Neural progenitor cell (in vitro differentiated cells): Measurements from ENCODE around the gene BGN. TPM values are rescaled to one million over a fixed set of nuclear protein-coding genes. Genes with fewer than 3 reads are reported as not detected.

Experiments used
- DNase-seq: peaks from one replicate; pipeline ENCODE4 v3.0.0-alpha.2; 2016; ENCODE audit warnings: low spot score
- H2AFZ ChIP-seq: fragments of 200-600 bp; sonication (generic); replicated peaks from 2 replicates; pipeline ENCODE4 v1.6.1; 2016; ENCODE audit warnings: antibody characterized with exemption
- H3F3A ChIP-seq: fragments of 200-600 bp; sonication (generic); 2 replicates; pipeline ENCODE4 v1.6.1; 2016; ENCODE audit warnings: antibody characterized with exemption, low read depth
- H3K27ac ChIP-seq: fragments of 200-600 bp; sonication (generic); 2 replicates; pipeline ENCODE4 v1.5.1; 2016; ENCODE audit warnings: mild to moderate bottlenecking
- H3K27me3 ChIP-seq: fragments of 200-600 bp; sonication (generic); 2 replicates; pipeline ENCODE4 v1.6.1; 2016; ENCODE audit warnings: mild to moderate bottlenecking, moderate library complexity
- H3K36me3 ChIP-seq: fragments of 200-600 bp; sonication (generic); 2 replicates; pipeline ENCODE4 v1.5.1; 2016
- H3K4me1 ChIP-seq: fragments of 200-600 bp; sonication (generic); 2 replicates; pipeline ENCODE4 v1.6.1; 2016; ENCODE audit warnings: mixed run types
- H3K4me2 ChIP-seq: fragments of 200-600 bp; sonication (generic); 2 replicates; pipeline ENCODE4 v1.6.1; 2016
- H3K4me3 ChIP-seq: fragments of 200-600 bp; sonication (generic); 2 replicates; pipeline ENCODE4 v1.5.1; 2016
- H3K79me2 ChIP-seq: fragments of 200-600 bp; sonication (generic); 2 replicates; pipeline ENCODE4 v1.6.1; 2016; ENCODE audit warnings: low read depth
- H3K9ac ChIP-seq: fragments of 200-600 bp; sonication (generic); 2 replicates; pipeline ENCODE4 v1.6.1; 2016
- H3K9me3 ChIP-seq: fragments of 200-600 bp; sonication (generic); 2 replicates; pipeline ENCODE4 v1.5.1; 2016; ENCODE audit warnings: low read depth
- H4K20me1 ChIP-seq: fragments of 200-600 bp; sonication (generic); 2 replicates; pipeline ENCODE4 v1.6.1; 2016; ENCODE audit warnings: low read depth
- H3K27ac Mint-ChIP-seq: 3 replicates; pipeline ENCODE4 v1.8.0; 2021; ENCODE audit warnings: mixed read lengths
- H3K27me3 Mint-ChIP-seq: 2 replicates; pipeline ENCODE4 v1.8.0; 2022; ENCODE audit warnings: low read depth, mild to moderate bottlenecking, inconsistent platforms, moderate library complexity, mixed read lengths; ENCODE audit not compliant: insufficient read depth
- H3K36me3 Mint-ChIP-seq: 3 replicates; pipeline ENCODE4 v1.8.0; 2021; ENCODE audit warnings: mixed read lengths
- H3K4me1 Mint-ChIP-seq: 3 replicates; pipeline ENCODE4 v1.8.0; 2021; ENCODE audit warnings: mixed read lengths
- H3K4me3 Mint-ChIP-seq: 3 replicates; pipeline ENCODE4 v1.8.0; 2021; ENCODE audit warnings: mild to moderate bottlenecking, moderate library complexity, mixed read lengths
- H3K9me3 Mint-ChIP-seq: 3 replicates; pipeline ENCODE4 v1.8.0; 2020; ENCODE audit warnings: mixed read lengths
- EZH2 ChIP-seq: fragments of 200-600 bp; sonication (generic); IDR thresholded peaks from 2 replicates; pipeline ENCODE4 v1.6.1; 2017; ENCODE audit warnings: antibody characterized with exemption, mild to moderate bottlenecking, moderate library complexity
- EZH2phosphoT487 ChIP-seq: fragments of 200-600 bp; sonication (generic); IDR thresholded peaks from 2 replicates; pipeline ENCODE4 v1.6.1; 2017; ENCODE audit warnings: antibody characterized with exemption
- total RNA-seq: library from RNA; depleted of rRNA; stranded (reverse); fragments of >200 nt; gene quantifications from 2 replicates; pipeline ENCODE4 v1.2.3, GENCODE V29; 2015; ENCODE audit warnings: low replicate concordance
- TF ChIP-seq, protein P1 (sequence below): fragments of 200-600 bp; sonication (generic); IDR thresholded peaks from 2 replicates; pipeline ENCODE4 v1.5.1; 2017; ENCODE audit warnings: antibody characterized with exemption, mild to moderate bottlenecking

Gene BGN
- total RNA-seq, 1 donor from 2014 or later, result not detected

GRCh38 chrX:153462291-153462690 is 32.5 kb upstream of the BGN start:
- no peaks in the 10 kb centered on the region for H3F3A ChIP-seq
- no peaks in the 10 kb centered on the region for H3K36me3 ChIP-seq
- Mint-ChIP-seq H3K4me1 (no peaks in the 10 kb centered on the region), H3K36me3 (peaks cover 9% of the 10 kb centered on the region), H3K27ac (no peak overlapping the region), H3K4me3 (no peak overlapping the region), H3K9me3 (peaks cover 27% of the 10 kb centered on the region), H3K27me3 (no peaks in the 10 kb centered on the region)
- no peak overlapping the region for H3K4me3 ChIP-seq
- H3K79me2 ChIP-seq, result no peaks in the 10 kb centered on the region
- no peak for DNase-seq
- no peak overlapping the region for H3K4me2 ChIP-seq
- no peaks in the 10 kb centered on the region for H3K9me3 ChIP-seq
- no peak overlapping the region for H3K27ac ChIP-seq
- no peak overlapping the region for H2AFZ ChIP-seq
- H3K4me1 ChIP-seq, result no peaks in the 10 kb centered on the region
- H3K27me3 ChIP-seq, result no peaks in the 10 kb centered on the region
- TF ChIP-seq EZH2 (no peak), EZH2phosphoT487 (no peak)
- TF ChIP-seq, protein P1, sequence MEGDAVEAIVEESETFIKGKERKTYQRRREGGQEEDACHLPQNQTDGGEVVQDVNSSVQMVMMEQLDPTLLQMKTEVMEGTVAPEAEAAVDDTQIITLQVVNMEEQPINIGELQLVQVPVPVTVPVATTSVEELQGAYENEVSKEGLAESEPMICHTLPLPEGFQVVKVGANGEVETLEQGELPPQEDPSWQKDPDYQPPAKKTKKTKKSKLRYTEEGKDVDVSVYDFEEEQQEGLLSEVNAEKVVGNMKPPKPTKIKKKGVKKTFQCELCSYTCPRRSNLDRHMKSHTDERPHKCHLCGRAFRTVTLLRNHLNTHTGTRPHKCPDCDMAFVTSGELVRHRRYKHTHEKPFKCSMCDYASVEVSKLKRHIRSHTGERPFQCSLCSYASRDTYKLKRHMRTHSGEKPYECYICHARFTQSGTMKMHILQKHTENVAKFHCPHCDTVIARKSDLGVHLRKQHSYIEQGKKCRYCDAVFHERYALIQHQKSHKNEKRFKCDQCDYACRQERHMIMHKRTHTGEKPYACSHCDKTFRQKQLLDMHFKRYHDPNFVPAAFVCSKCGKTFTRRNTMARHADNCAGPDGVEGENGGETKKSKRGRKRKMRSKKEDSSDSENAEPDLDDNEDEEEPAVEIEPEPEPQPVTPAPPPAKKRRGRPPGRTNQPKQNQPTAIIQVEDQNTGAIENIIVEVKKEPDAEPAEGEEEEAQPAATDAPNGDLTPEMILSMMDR, result no peak
- no peak overlapping the region for H3K9ac ChIP-seq
- no peaks in the 10 kb centered on the region for H4K20me1 ChIP-seq

GRCh38 chrX:153463031-153463430 is 31.7 kb upstream of the BGN start:
- H3K4me3 ChIP-seq, result no peak overlapping the region

DNA sequence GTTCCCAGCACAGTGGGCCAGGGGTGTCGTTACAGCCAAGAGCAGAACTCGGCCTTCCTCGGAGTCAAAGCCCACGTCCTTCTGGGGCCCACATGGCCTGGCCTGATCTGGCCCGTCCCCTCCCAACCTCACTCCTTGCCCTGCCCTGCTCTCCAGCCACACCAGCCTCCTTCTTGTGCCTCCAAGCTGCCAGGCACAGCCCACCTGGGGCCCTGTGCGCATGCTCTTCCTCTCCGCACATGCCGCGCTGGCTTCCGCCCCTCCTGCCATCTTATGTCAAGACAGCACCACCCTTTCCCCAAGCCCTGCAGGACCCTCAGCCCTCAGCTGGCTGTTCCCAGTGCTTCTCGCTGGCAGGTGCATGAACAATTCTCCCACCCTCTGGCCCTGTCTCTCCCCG is 31.2 kb upstream of the BGN start:
- H3K4me3 Mint-ChIP-seq, result no peak overlapping the region
- no peak overlapping the region for H3K27ac ChIP-seq
- DNase-seq, result no peak
- H3F3A ChIP-seq, result no peaks in the 10 kb centered on the region
- H2AFZ ChIP-seq, result no peak overlapping the region
- H3K4me2 ChIP-seq, result no peak overlapping the region
- H3K27ac Mint-ChIP-seq, result no peak overlapping the region
- no peaks in the 10 kb centered on the region for H3K9me3 ChIP-seq
- H3K4me1 ChIP-seq, result no peaks in the 10 kb centered on the region
- no peaks in the 10 kb centered on the region for H3K27me3 Mint-ChIP-seq
- H3K4me3 ChIP-seq, result no peak overlapping the region
- H3K27me3 ChIP-seq, result no peaks in the 10 kb centered on the region
- no peaks in the 10 kb centered on the region for H3K4me1 Mint-ChIP-seq
- H3K79me2 ChIP-seq, result no peaks in the 10 kb centered on the region
- no peak overlapping the region for H3K9ac ChIP-seq
- H3K9me3 Mint-ChIP-seq, result peaks cover 24% of the 10 kb centered on the region
- TF ChIP-seq, protein P1, result no peak
- TF ChIP-seq EZH2phosphoT487 (no peak), EZH2 (no peak)
- H3K36me3 ChIP-seq, result no peaks in the 10 kb centered on the region
- H4K20me1 ChIP-seq, result no peaks in the 10 kb centered on the region
- H3K36me3 Mint-ChIP-seq, result peaks cover 9% of the 10 kb centered on the region

More at GRCh38 chrX:153463031-153463430, 31.7 kb upstream of the BGN start:
- Histone ChIP-seq H3K4me1 (no peaks in the 10 kb centered on the region), H3K4me2 (no peak overlapping the region), H3K79me2 (no peaks in the 10 kb centered on the region), H3F3A (no peaks in the 10 kb centered on the region), H4K20me1 (no peaks in the 10 kb centered on the region), H3K9ac (no peak overlapping the region), H3K9me3 (no peaks in the 10 kb centered on the region), H3K36me3 (no peaks in the 10 kb centered on the region), H3K27ac (no peak overlapping the region), H2AFZ (no peak overlapping the region), H3K27me3 (no peaks in the 10 kb centered on the region)
- peaks cover 9% of the 10 kb centered on the region for H3K36me3 Mint-ChIP-seq
- TF ChIP-seq, protein P1, result no peak
- TF ChIP-seq EZH2phosphoT487 (no peak), EZH2 (no peak)
- H3K4me1 Mint-ChIP-seq, result no peaks in the 10 kb centered on the region
- H3K9me3 Mint-ChIP-seq, result peaks cover 27% of the 10 kb centered on the region
- H3K4me3 Mint-ChIP-seq, result no peak overlapping the region
- H3K27me3 Mint-ChIP-seq, result no peaks in the 10 kb centered on the region
- no peak overlapping the region for H3K27ac Mint-ChIP-seq
- DNase-seq, result no peak
